Fibroblast of skin of left biceps (primary cell): ENCODE measurements around the gene GPR4.
"Not testable (repeated sequence)": the region's sequence is repeated elsewhere in the genome, so short reads cannot be mapped to it uniquely, and the experiment has no call there.

Experiments used
- DNase-seq, 2 experiments: peaks; one replicate each; pipeline ENCODE4 v3.0.0-alpha.2; 2013; ENCODE audit warnings: low read depth in 2 of 2

The GPR4 gene

GRCh38 chr19:45601524-45602374, at the start of gene GPR4:
Gene GPR4 (minus strand): TSS chr19:45602212. CDS start chr19:45591866, 10,346 bp downstream.
- no peak for DNase-seq

DNA sequence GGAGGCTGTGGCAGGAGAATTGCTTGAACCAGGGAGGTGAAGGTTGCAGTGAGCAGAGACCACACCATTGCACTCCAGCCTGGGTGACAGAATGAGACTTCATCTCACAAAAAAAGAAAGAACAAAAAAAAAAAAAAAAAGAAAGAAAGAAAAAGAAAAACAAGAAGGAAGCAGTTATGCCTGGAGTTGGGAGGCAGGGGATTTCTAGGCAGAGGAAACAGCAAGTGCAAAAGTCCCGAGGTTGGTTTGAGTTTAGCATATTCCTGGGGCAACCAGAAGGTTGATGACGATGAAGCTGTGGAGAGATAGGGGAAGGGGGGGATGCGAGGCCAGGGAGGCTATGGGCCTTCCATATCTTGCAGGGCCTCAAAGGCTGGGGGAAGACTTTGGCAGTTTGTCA, 48.7 kb upstream of the GPR4 start:
- no peak for DNase-seq

- no peak for DNase-seq
These were observed 44.3 kb upstream of the GPR4 start for GRCh38 chr19:45646345-45646698.

- DNase-seq = peak; percentile 76 to 79
These were observed 43.8 kb upstream of the GPR4 start for GRCh38 chr19:45645631-45646344.

DNA sequence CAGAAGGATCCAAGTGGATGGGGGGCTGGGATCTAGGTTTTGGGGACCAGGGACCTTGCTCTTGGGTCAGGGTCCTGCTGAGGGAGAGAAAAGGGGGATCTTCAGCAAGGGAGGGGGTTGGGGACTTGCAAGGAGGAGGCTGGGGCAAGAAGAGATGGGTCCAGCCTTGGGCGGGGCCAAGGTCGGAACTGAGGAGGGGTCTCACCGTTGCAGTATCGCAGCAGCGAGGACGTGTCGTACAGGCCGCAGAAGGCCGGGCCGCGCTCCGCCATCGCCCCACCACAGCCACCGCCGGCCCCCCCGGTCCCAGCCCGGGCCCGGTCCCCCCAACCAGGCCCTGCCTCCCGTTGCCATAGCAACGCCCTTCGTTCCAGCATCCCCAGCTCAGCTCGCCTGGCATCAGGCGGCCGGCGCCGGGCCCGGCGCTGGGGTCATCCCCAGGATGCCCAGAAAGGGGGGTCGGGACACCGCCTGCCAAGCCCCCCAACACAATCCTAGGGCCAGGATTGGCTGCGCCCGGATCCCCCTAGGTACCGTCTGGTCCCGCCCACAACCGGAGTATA, 43.1 kb upstream of the GPR4 start:
- DNase-seq = no peak

DNA sequence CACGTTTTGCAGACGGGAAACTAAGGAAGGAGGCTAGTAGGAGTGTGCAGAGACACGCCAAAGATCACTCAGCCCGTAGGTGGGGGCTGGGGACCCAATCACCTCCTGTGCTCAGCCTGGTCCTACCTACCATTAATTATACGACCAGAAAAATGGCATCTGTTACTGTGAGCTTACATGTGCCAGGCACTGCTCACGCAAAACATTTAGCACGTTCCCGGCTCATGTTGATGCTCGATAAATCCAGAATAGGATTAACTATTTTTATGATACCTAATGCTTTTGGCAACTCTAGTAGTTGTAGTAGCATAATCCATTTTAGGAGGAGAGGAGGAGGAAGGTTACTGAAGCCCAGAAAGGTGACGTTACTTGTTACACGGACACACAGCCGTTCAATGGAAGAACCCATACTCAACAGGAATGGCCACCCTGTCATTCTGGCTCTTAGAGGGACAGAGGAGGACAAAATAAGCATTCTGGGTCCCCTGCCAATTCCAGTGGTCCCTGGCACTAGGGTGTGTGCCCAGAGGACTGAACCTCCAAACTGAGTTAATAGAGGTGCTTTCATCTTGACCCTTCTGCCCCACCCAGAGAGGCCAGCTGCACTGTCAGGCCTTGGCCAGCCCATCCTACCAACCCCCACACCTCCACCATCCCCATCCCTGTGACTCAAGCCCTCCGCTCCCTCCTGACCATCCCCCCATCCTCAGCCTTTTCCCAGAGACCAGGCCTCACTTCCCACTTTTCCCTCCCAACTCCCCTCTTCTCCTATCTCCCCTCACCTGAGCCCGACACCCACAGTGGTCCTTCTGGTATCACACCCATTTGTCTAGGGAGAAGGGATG, 42.1 kb upstream of the GPR4 start:
- no peak for DNase-seq

DNA sequence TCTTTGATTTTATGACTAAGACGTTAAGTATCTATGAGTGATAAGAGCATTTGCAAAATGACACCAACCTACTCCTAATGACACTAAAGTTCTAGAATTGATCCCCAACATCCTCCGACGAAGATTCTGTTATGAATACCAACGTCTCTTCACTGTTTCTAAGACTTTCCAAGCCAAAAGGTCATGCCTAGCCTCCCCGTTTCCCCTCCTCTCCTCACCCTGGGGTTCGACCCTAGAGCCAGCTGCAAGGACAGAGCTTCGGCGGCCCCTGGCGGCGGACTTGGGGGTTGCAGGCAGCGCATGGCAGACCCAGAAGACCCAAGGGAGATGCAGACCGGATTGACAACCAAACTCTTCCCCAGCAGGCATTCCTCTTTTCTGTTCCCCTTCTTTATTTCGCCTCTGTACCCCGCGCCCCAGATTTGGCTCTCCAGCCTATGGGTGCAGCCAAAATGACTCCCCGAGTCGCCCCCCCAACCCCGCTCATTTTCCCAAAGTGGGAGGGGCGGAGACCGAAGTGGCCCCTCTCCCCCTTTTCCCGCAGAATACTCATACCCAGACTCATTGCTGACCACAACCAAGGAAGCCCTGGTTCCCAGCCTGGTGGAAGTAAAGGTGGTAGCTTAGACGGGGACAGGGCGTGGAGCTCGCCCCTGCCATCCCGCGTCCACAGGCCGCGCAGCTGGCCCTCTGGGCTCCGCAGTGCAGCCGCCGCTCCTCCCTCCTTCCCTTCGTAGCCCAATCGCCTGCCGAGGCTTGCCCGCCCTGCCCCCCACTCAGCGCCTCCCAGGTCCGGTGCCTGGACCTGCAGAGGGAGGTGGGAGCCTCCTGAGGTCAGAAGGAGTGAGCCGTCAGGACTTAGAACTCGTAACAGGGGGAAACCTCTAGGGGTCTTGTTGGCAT, 41.3 kb upstream of the GPR4 start:
- DNase-seq = no peak

DNA sequence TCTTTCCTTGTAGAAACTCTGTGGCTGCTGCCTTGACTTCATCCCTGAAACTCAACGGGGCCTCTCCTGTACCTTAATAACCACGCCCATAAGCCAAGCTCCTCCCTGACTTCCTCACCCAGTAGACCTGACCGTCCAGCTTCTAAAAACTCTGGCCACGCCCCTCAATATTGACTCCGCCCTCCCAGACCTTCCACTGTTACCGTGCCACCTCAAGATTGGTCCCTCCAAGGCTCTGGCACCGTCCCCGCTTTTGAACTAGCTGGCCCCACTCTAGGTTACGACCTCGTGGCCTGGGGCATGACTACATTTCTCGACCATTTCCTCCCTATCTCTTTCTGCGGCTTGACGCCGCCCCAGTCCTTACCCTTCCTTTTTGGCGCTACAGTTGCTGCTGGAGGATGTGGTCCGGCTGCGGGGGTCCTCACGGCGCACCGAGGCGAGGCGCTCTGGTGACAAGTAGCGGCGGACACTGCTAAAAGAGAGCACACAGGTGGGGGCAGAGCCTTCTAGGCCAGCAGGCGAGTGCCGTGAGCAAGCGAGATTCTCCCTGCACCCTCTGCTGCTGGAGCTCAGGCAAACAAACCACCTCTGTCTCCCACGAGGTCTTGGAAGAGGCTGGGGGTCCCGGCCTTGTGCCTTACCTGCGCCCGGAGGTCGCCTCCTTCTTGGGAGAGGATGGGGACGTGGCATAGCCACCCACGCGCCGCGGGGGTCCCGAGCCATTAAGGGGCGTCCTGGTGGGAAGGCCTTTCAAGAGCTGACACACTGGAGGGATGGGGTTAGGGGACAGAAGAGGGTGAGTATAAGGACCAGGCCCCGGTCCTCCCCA, 39.5 kb upstream of the GPR4 start:
- no peak for DNase-seq

DNA sequence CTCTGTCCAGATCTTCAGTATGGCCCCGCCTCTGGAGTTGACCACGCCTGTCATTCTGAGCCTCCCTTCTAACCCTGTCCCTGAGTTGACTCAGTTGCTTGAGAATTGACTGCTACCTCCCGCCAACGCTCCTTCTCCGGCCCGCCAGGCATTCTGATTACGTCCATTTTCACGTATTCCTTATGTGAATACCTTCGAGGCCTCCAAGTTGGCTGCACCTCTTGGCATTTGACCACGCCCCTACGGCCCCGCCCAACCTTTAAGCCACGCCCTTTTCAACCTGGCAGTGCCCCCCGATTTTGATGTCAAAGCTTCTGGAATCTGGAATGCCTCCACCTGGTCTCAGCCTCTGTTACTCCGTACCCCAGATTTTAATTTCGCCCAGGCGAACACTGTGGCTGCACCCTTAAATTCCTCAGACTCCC, 38.8 kb upstream of the GPR4 start:
- no peak for DNase-seq

GRCh38 chr19:45638930-45639729, 37.1 kb upstream of the GPR4 start, which contains the start of gene EML2:
Gene EML2 (minus strand): TSS chr19:45639397. CDS start chr19:45639376, 21 bp downstream.
- no peak for DNase-seq

DNA sequence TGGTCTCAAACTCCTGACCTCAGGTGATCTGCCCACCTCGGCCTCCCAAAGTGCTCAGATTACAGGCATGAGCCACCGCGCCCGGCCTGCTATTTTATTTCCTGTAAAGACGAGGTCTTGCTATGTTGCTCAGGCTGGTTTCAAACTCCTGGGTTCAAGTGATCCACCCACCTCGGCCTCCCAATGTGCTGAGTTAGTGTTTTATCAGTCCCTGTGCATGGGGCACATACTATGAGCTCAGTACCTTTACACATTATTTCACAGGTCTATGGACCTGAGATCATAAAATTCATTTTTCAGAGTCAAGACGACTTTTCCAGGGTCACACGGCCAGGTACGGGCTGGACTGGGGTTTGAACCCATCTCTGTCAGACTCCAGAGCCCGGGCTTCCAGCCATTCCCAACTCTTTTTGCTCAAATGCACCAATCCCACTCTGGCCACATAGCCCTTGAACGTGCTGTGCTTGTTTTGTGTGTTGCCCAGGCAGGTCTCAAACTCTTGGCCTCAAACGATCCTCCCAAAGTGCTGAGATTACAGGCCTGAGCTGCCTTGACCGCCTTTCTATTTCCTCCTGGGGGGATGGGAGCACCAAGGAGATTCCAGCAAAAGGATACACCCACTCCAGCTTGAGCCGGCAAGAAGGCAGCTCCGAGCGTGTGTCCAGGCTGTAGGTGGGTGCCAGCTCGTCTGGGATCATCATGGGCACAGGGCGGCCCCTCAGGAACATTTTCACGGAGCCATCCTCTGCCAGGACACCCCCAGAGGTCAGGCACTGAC, 36.1 kb upstream of the GPR4 start:
- no peak for DNase-seq

- no peak for DNase-seq
These were observed 34.9 kb upstream of the GPR4 start for GRCh38 chr19:45636902-45637301.

DNA sequence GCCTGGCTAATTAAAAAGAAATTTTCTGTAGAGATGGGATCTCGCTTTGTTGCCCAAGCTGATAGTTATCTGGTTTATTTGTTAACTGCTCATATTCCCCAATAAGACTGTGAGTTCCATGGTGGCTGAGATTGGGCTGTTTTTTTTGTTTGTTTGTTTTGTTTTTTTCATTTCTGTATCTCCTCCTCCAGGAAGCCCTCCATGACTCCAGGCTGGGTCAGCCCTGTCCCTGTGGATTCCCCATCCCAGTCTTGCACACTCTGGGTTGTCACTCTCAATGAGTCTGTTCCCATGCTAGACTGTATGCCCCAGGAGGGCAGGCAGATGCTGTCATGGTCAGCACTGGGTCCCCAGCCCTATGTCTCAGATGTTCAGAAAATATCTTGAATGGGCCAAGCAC, 34.3 kb upstream of the GPR4 start:
- no peak for DNase-seq

DNA sequence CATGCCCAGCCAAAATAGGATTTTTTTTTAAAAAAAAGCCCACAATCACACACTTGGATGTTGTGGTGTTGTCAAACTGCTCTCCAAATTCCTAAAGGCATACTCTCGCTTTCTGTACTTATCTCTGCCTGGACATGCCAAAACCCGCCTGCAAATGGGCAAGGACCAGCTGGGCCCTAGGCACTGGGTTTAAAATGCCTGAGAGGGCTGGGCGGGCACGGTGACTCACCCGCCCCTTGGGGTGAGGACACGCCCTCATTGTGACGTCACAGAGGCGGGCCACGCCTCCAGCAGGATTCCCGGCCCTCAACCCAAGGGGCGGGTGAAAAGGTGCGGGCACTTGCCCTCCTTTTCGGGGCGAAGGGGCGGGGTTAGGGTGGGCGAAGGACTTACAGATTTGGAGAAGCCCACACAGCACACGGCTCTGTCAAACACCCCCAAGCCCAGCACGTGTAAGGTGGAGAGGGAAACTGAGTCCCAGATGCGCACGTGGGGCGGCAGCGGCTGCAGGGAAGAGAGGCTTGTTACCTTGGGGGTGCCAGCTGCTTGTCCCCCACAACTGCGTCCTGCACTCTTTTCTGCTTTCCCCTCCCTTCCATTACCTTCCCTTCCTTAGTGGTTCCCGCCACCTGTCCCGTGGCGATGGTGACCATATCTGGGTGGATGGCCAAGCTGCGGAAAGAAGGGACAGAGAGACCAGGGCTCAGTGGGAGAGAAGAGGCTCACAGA, 30.6 kb upstream of the GPR4 start:
- DNase-seq = no peak

DNA sequence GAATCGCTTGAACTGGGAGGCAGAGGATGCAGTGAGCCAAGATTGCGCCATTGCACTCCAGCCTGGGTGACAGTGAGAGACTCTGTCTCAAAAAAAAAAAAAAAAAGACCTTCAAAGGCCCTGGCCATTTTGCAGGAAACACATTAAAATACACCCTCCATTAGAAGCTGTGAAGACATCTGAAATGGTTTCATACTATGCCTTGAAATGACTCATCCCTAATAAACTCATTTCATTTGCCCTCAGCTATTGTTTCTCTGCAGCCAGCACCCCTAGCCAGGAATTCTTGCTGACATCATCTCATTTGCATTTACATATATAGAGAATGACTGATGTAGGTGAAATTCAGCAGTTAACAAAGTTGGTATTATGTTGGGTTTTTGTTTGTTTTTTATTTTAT, 28.5 kb upstream of the GPR4 start:
- peak; percentile 80 to 83 for DNase-seq

DNA sequence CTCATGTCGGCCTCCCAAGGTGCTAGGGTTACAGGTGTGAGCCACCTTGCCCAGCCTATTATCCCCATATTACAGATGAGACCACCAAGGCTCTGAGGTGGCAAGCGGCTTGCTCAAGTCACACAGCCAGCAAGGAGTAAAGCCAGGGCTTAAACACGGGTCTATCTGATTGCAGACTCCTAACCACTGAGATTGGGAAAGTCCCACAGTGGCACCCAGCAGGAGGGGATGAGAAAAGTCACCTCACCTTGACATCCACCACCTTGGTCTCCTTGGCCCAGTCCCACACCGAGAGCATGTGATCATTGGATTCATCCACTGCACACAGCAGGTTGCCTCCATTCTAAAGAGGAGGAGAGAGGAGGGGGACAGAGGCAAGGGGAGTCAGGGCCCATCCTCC, 27.7 kb upstream of the GPR4 start:
- no peak for DNase-seq

DNA sequence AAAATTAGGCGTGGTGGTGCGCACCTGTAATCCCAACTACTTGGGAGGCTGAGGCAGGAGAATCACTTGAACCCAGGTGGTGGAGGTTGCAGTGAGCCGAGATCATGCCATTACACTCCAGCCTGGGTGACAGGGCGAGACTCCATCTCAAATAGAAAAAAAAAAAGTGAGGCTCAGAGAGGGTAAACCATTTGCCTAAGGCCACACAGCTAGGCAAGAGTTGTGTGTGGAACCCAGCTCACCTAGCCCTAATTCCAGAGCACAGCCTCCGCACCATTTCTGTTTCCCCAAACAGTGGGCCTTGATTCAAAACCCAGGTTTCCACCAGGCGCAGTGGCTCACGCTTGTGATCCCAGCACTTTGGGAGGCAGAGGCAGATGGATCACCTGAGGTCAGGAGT, 26.2 kb upstream of the GPR4 start:
- DNase-seq = not testable (repeated sequence)

GRCh38 chr19:45623984-45624383, 22.0 kb upstream of the GPR4 start:
- no peak for DNase-seq
